Heart right ventricle (tissue), 16 donors: Measurements from ENCODE around the gene LAMC2. TPM values are rescaled to one million over a fixed set of nuclear protein-coding genes. Genes with fewer than 3 reads are reported as not detected.

Experiments used
- ATAC-seq, 8 donors: fragments of 200-7000 bp; cut with Tn5 transposase; one replicate each; pipeline ENCODE4 v1.9.1; 2020; ENCODE audit warnings: mild to moderate bottlenecking in 8 of 8, moderate library complexity in 8 of 8, moderate number of reproducible peaks in 1 of 8
- DNase-seq, 2 donors: peaks; one replicate each; pipeline ENCODE4 v3.0.0-alpha.2; 2020
- H3K27ac ChIP-seq, 10 donors: fragments of 200-600 bp; sonication (generic) in 2 of 10; one replicate each; pipeline versions ENCODE4 v1.5.0 to v1.8.0; 2020 to 2022; ENCODE audit warnings: mild to moderate bottlenecking in 3 of 10
- H3K27me3 ChIP-seq, 7 donors: fragments of 200-600 bp; one replicate each; pipeline ENCODE4 v1.8.0; 2021 to 2022; ENCODE audit warnings: mild to moderate bottlenecking in 2 of 7
- H3K36me3 ChIP-seq, 9 donors: fragments of 200-600 bp; sonication (generic) in 1 of 9; one replicate each; pipeline versions ENCODE4 v1.5.0 to v1.8.0; 2020 to 2022; ENCODE audit warnings: mild to moderate bottlenecking in 2 of 9
- H3K4me1 ChIP-seq, 9 donors: fragments of 200-600 bp; sonication (generic) in 1 of 9; one replicate each; pipeline versions ENCODE4 v1.5.0 to v1.8.0; 2020 to 2022; ENCODE audit warnings: mild to moderate bottlenecking in 4 of 9
- H3K4me3 ChIP-seq, 10 donors: fragments of 200-600 bp; sonication (generic) in 2 of 10; one replicate each; pipeline versions ENCODE4 v1.5.0 to v1.8.0; 2020 to 2022; ENCODE audit warnings: mild to moderate bottlenecking in 7 of 10, moderate library complexity in 2 of 10
- H3K9me3 ChIP-seq, 11 donors: fragments of 200-600 bp in 10 of 11; sonication (generic) in 2 of 11; one replicate each; pipeline versions ENCODE4 v1.5.0 to v1.8.0; 2013 to 2022; ENCODE audit warnings: mild to moderate bottlenecking in 2 of 11, control low read depth in 1 of 11, moderate library complexity in 1 of 11
- CTCF ChIP-seq, 9 donors: fragments of 200-600 bp; sonication (generic) in 2 of 9; IDR thresholded peaks; one replicate each; pipeline versions ENCODE4 v1.5.0 to v1.8.0; 2021 to 2022; ENCODE audit warnings: antibody characterized with exemption in 9 of 9, mild to moderate bottlenecking in 5 of 9, moderate library complexity in 1 of 9
- WGBS, 2 donors: extraction: QIAGEN DNeasy Blood & Tissue Kit; methylation state at CpG; one replicate each; pipeline ENCODE4 v1.1.7; 2013; ENCODE audit warnings: inconsistent platforms in 1 of 2; 5-methylcytosine and 5-hydroxymethylcytosine counted together
- intact Hi-C, 10 donors: fragments of 100-400 bp; cut with DNase I; formaldehyde crosslinking; loops; one replicate each; pipeline versions ENCODE4 v1.11.1 to v1.14.2; 2022
- polyA plus RNA-seq, 2 donors: library from polyadenylated mRNA; stranded (reverse); fragments of 200-250 nt; gene quantifications; one replicate each; pipeline ENCODE4 v1.2.3, GENCODE V29; 2013
- total RNA-seq, 10 donors: library from RNA; stranded (reverse); fragmentation: NEBNext Ultra II Directional in 3 of 10; extraction: Animal tissue kit (Norgen Biotek cat#: 25700) in 3 of 10; gene quantifications; one replicate each; pipeline versions ENCODE4 v1.2.1 to v1.2.4, GENCODE V29; 2021 to 2023
- donor health status: Arrhythmogenic right ventricular cardiomyopathy.
- donor health status: ischemic (EF 13 %, LVEDD 7.1; RV severe dilation, severe dysfunction).
- donor health status: healthy with polysubstance abuse.
- donor health status: DM: no; HTN: yes; CAD: no.
- donor health status: DM: no; HTN: no; CAD: no.
- donor health status: ischemic (EF 25% LVEDD 6.9; RV normal size, moderate dysfunction).
- donor health status: ischemic (EF 25% LVEDD 5.7; RV mildly dilated, moderate dysfunction).
- donor health status: healthy.
- donor health status: DM: yes; HTN: yes; CAD: no.
- donor health status: Ischemic cardiomyopathy.
- donor health status: ischemic (EF 35%, LVEDD 5.7; RV mildly dilated, moderate dysfunction).
- donor health status: nonischemic (EF 11% LVEDD 7.7; RV severe dilation, severe dysfunction).
- donor health status: DM: yes; HTN: yes; CAD: no.
- donor health status: PGD.
- donor health status: ischemic (EF 29% LVEDD 5.4; RV normal size, mild dysfunction).
- donor health status: nonischemic (EF 23%, LVEDD 6.1; RV moderate dilation, normal function).

Gene LAMC2
- total and polyA plus RNA-seq, 12 donors, result 0.53 to 8.8 (median 1.6) TPM

GRCh38 chr1:183283286-183283685, 97.2 kb downstream of the LAMC2 start:
- peaks cover 14 to 88% (median 72%) of the 10 kb centered on the region in 9 donors for H3K4me1 ChIP-seq
- no peaks in the 10 kb centered on the region for H3K36me3 ChIP-seq
- DNase-seq, result no peak
- H3K27me3 ChIP-seq, result no peaks in the 10 kb centered on the region
- no peak for TF ChIP-seq CTCF (IDR thresholded peaks at IDR 0.05)
- ATAC-seq, result no peak
- no peak overlapping the region for H3K4me3 ChIP-seq
- intact Hi-C loops, result loop anchor here in 7 of 10 donors (5.0 to 10.0 kb wide), 6 partner anchors 34 to 342 kb away; partner anchors contain the start of gene SMG7 (in 4 of the 7)
- H3K9me3 ChIP-seq, result no peaks in the 10 kb centered on the region
- 58 to 60% methylated on average over 5 of the region's 5 CpGs for WGBS, 2 donors
- H3K27ac ChIP-seq, result peak overlapping the region in 8 of 10 donors; percentile 69 to 92 (median 84)

DNA sequence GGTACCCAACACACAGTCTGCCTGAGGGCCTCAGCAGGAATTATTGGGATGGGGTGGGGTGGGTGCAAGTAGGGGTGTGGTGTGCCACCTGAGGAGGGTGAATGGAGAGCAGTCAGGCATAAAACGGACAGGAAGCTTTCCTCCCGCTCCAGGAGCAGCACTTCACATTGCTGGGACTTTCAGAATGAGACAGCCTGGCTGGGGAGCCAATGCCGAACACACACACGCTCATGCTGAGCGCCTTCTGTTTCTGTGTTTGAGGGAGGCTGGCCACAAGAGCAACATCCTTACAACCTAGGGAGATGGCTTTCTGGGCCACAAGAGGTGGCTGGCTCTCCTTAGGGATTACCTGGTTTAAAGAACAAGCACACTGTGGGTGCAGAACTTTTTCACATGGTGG, 98.0 kb downstream of the LAMC2 start:
- Histone ChIP-seq H3K36me3 (no peaks in the 10 kb centered on the region), H3K4me1 (peaks cover 14 to 88% (median 70%) of the 10 kb centered on the region in 9 donors), H3K27ac (peak overlapping the region in 6 of 10 donors; percentile 69 to 92 (median 84)), H3K27me3 (no peaks in the 10 kb centered on the region), H3K4me3 (no peak overlapping the region), H3K9me3 (peaks cover 0 to 4% (median 0%) of the 10 kb centered on the region in 11 donors)
- intact Hi-C loops, result loop anchor here in 7 of 10 donors (5.0 to 10.0 kb wide), 6 partner anchors 33 to 341 kb away; partner anchors contain the start of gene SMG7 (in 4 of the 7)
- WGBS, 2 donors, result 93 to 98% methylated on average over 5 of the region's 5 CpGs
- DNase-seq (no peak), ATAC-seq (no peak)
- TF ChIP-seq CTCF (IDR thresholded peaks at IDR 0.05), result no peak

GRCh38 chr1:183285256-183285655, 99.2 kb downstream of the LAMC2 start:
- H3K36me3 ChIP-seq, result no peaks in the 10 kb centered on the region
- ATAC-seq, result no peak
- peak overlapping the region in 6 of 10 donors; percentile 77 to 91 (median 86) for H3K27ac ChIP-seq
- intact Hi-C loops, result loop anchor here in 5 of 10 donors (10.0 kb wide), 3 partner anchors 180 to 340 kb away; partner anchors contain the start of gene SMG7 (in 1 of the 5)
- H3K4me1 ChIP-seq, result peaks cover 17 to 90% (median 64%) of the 10 kb centered on the region in 9 donors
- H3K27me3 ChIP-seq, result no peaks in the 10 kb centered on the region
- no peak for DNase-seq
- peaks cover 0 to 4% (median 0%) of the 10 kb centered on the region in 11 donors for H3K9me3 ChIP-seq
- WGBS, 2 donors, result 93 to 100% methylated on average over 1 of the region's 1 CpG
- no peak overlapping the region for H3K4me3 ChIP-seq
- TF ChIP-seq CTCF (IDR thresholded peaks at IDR 0.05), result no peak

GRCh38 chr1:183285746-183286145, 99.7 kb downstream of the LAMC2 start:
- no peak for TF ChIP-seq CTCF (IDR thresholded peaks at IDR 0.05)
- Histone ChIP-seq H3K9me3 (peaks cover 0 to 4% (median 0%) of the 10 kb centered on the region in 11 donors), H3K4me3 (no peak overlapping the region), H3K27ac (peak overlapping the region in 9 of 10 donors; percentile 75 to 91 (median 85)), H3K27me3 (no peaks in the 10 kb centered on the region), H3K36me3 (no peaks in the 10 kb centered on the region), H3K4me1 (peaks cover 17 to 88% (median 64%) of the 10 kb centered on the region in 9 donors)
- ATAC-seq (no peak), DNase-seq (no peak)
- WGBS, 2 donors, result 78 to 95% methylated on average over 4 of the region's 4 CpGs
- intact Hi-C loops, result loop anchor here in 5 of 10 donors (10.0 kb wide), 3 partner anchors 179 to 339 kb away; partner anchors contain the start of gene SMG7 (in 1 of the 5)
